ENCODE results near the gene NRBP1.
A peak's percentile ranks its signal among the peaks of the same experiment; 100 is the strongest.

Gene NRBP1

GRCh38 chr2:27427863-27428212 lies 593 bp upstream of the NRBP1 start:
- peak overlapping the region; percentile 85 for H3K4me3 ChIP-seq (ENCODE audit: low read depth, low read length)
- TF ChIP-seq CTCF (IDR thresholded peaks at IDR 0.05; ENCODE audit: control insufficient read depth, extremely low read depth, insufficient read depth): no peak
- no peak for DNase-seq (ENCODE audit: low read depth)

GRCh38 chr2:27428978-27429541 lies 629 bp downstream of the NRBP1 start:
- TF ChIP-seq CTCF (IDR thresholded peaks at IDR 0.05; ENCODE audit: control insufficient read depth, extremely low read depth, insufficient read depth): no peak
- H3K4me3 ChIP-seq (ENCODE audit: low read depth, low read length): peak overlapping the region; percentile 85
- no peak for DNase-seq (ENCODE audit: low read depth)

GRCh38 chr2:27431395-27431794 lies 3.0 kb downstream of the NRBP1 start:
- H3K4me3 ChIP-seq (ENCODE audit: low read depth, low read length): no peak overlapping the region
- no peak for DNase-seq (ENCODE audit: low read depth)
- TF ChIP-seq CTCF (IDR thresholded peaks at IDR 0.05; ENCODE audit: control insufficient read depth, extremely low read depth, insufficient read depth): no peak

GRCh38 chr2:27435628-27436027 lies 7.2 kb downstream of the NRBP1 start:
- TF ChIP-seq CTCF (IDR thresholded peaks at IDR 0.05; ENCODE audit: control insufficient read depth, extremely low read depth, insufficient read depth): no peak
- no peak for DNase-seq (ENCODE audit: low read depth)
- no peak overlapping the region for H3K4me3 ChIP-seq (ENCODE audit: low read depth, low read length)

DNA sequence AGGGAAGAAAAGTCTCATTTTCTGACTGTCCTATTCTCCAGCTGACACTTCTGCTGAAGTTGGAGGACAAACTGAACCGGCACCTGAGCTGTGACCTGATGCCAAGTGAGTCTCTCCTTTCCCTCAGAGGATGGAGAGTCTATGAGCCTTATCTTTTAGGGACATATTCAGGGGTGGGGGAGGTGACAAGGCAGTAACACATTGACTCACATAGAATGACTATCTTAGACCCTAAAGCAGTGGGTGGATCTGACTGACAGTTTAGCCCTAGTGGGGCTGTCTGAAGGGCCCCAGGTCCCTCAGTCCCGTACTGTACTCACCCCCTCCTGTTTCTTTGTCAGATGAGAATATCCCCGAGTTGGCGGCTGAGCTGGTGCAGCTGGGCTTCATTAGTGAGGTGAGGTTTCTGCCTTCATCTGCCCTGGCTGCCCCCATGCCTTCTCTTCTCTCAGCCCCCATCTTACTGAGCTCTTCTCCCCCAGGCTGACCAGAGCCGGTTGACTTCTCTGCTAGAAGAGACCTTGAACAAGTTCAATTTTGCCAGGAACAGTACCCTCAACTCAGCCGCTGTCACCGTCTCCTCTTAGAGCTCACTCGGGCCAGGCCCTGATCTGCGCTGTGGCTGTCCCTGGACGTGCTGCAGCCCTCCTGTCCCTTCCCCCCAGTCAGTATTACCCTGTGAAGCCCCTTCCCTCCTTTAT lies 12.9 kb downstream of the NRBP1 start:
- no peak for TF ChIP-seq CTCF (IDR thresholded peaks at IDR 0.05; ENCODE audit: control insufficient read depth, extremely low read depth, insufficient read depth)
- DNase-seq (ENCODE audit: low read depth): no peak
- no peak overlapping the region for H3K4me3 ChIP-seq (ENCODE audit: low read depth, low read length)

DNA sequence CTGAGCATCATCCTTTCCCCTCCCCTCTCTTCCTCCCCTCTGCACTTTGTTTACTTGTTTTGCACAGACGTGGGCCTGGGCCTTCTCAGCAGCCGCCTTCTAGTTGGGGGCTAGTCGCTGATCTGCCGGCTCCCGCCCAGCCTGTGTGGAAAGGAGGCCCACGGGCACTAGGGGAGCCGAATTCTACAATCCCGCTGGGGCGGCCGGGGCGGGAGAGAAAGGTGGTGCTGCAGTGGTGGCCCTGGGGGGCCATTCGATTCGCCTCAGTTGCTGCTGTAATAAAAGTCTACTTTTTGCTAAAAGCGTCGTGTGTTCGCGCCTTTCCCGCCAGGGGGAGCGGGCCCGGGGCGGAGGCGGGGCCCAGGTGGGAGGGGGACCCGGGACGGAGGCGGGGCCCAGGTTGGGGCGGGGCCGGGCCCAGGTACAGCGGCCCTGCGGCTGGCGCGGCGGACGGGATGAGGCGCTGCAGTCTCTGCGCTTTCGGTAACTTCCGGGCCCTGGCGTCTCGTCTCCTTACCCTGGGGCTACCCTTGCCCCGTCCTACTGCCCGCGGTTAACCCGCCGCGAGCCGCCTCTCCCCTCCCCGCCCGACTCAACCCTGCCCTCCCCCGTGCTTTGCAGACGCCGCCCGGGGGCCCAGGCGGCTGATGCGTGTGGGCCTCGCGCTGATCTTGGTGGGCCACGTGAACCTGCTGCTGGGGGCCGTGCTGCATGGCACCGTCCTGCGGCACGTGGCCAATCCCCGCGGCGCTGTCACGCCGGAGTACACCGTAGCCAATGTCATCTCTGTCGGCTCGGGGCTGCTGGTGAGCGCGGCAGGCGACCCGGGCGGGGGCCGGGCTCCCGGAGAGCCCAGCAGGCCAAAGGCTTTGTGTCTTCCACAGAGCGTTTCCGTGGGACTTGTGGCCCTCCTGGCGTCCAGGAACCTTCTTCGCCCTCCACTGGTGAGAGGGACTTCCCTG lies 13.8 kb downstream of the NRBP1 start, which contains the start of gene KRTCAP3:
Gene KRTCAP3, plus strand, starts transcription at position 424 of the 962 bp plus-strand sequence. Its CDS starts 32 bp downstream, at position 456.
- TF ChIP-seq CTCF (IDR thresholded peaks at IDR 0.05; ENCODE audit: control insufficient read depth, extremely low read depth, insufficient read depth): peak; percentile 55
- no peak for DNase-seq (ENCODE audit: low read depth)
- peak within 1 kb of the TSS; percentile 79 for H3K4me3 ChIP-seq (ENCODE audit: low read depth, low read length)

Data from LNCaP clone FGC (cell line).